Measurements from ENCODE around the gene PRKAB1. TPM values are rescaled to one million over a fixed set of nuclear protein-coding genes. Genes with fewer than 3 reads are reported as not detected.

The PRKAB1 gene
- total RNA-seq, 4 donors from 2014 or later: 18.2 to 32.0 (median 25.4) TPM

DNA sequence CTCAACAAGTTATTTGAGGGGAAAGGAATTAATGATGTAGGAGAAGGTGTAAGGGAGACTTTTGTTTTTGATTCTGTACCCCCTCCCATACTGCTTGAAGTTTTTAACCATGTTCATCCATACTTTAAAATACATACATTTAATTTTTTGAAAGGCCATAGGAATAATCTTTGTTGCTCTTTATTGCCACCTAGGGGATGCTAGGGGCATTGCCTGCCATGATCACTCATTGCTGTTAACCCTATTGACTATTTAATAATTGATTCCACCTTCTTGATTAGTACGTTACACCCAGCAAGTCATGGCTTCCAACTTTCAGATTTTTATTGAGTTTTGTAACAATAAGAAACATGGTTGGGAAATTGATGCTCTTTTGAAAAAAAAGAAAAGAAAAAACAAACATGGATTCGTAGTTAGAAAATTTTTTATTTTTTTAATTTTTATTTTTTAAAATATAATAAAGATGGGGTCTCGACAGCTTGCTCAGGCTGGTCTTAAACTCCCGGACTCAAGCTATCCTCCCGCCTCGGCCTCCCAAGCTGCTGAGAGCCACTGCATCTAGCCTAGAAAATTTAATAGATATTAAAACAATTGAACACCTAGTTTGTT lies 8.5 kb upstream of the PRKAB1 start:
- Histone ChIP-seq H3K4me1 (no peaks in the 10 kb centered on the region), H3K4me3 (no peak overlapping the region), H3K36me3 (no peaks in the 10 kb centered on the region), H3K27ac (replicated peaks in 1 of 4) (no peak overlapping the region), H3K9me3 (peaks cover 0 to 4% (median 0%) of the 10 kb centered on the region in 4 donors), H3K27me3 (no peaks in the 10 kb centered on the region)
- no peak for DNase-seq (ENCODE audit: extremely low spot score)
- intact Hi-C loops (cut with DNase I): no loop called here
- TF ChIP-seq, protein P1, sequence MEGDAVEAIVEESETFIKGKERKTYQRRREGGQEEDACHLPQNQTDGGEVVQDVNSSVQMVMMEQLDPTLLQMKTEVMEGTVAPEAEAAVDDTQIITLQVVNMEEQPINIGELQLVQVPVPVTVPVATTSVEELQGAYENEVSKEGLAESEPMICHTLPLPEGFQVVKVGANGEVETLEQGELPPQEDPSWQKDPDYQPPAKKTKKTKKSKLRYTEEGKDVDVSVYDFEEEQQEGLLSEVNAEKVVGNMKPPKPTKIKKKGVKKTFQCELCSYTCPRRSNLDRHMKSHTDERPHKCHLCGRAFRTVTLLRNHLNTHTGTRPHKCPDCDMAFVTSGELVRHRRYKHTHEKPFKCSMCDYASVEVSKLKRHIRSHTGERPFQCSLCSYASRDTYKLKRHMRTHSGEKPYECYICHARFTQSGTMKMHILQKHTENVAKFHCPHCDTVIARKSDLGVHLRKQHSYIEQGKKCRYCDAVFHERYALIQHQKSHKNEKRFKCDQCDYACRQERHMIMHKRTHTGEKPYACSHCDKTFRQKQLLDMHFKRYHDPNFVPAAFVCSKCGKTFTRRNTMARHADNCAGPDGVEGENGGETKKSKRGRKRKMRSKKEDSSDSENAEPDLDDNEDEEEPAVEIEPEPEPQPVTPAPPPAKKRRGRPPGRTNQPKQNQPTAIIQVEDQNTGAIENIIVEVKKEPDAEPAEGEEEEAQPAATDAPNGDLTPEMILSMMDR (IDR thresholded peaks at IDR 0.05): peak in 2 of 3 experiments; percentile 76 to 87
- TF ChIP-seq POLR2A (IDR thresholded peaks at IDR 0.05; ENCODE audit: low read depth): no peak
- WGBS: 45% methylated on average over 6 of the region's 6 CpGs

DNA sequence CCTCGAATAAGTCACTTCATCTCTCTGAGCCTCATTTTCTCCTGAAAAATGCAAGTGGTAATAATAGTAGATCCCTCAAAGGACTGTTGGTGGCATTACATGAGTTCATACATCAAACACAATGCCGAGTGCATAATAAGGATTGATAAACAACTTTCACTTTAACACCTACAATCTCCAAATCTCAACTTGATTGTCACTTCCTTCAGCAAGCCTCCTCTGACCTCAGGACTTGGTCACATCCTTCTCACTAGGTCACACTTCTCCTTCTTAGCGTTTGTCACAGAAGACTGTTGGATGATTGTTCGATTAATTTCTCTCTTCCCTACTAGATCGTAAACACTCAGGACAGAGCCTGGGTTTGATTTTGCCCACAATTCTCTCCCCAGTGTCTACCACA lies 7.9 kb upstream of the PRKAB1 start:
- DNase-seq (ENCODE audit: extremely low spot score): no peak
- TF ChIP-seq POLR2A (IDR thresholded peaks at IDR 0.05; ENCODE audit: low read depth) (no peak), EP300 (IDR thresholded peaks at IDR 0.05) (no peak), POLR2AphosphoS5 (IDR thresholded peaks at IDR 0.05) (no peak)
- TF ChIP-seq, protein P1 (IDR thresholded peaks at IDR 0.05): no peak
- no peak overlapping the region for H3K27ac ChIP-seq (replicated peaks in 1 of 4)
- intact Hi-C loops (cut with DNase I): loop anchor here (10.0 kb wide), 1 partner anchor 125 kb away; no protein-coding TSS in a partner anchor
- no peaks in the 10 kb centered on the region for H3K4me1 ChIP-seq
- 77% methylated on average over 5 of the region's 5 CpGs for WGBS
- no peaks in the 10 kb centered on the region for H3K27me3 ChIP-seq
- H3K9me3 ChIP-seq: no peaks in the 10 kb centered on the region
- no peak overlapping the region for H3K4me3 ChIP-seq
- H3K36me3 ChIP-seq: no peaks in the 10 kb centered on the region

DNA sequence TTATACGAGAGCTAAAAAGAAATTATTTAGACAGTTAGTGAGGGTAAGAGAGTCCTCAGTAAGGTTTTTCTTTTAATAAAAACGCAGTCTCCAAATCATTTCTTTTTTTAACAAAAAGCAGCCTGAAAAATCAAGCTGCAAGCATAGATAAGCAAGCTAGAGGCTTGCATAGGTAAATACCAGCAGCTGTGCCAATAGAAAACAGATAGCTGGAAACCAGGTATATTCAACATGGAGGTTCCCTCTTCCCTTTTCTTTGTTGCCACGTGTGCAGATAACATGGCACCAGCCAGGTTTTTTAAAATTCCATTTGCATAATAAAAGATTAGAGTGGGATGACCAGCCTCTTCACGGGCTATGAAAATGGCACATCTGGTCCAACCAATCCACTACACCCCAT lies 6.1 kb upstream of the PRKAB1 start:
- 69% methylated on average over 4 of the region's 4 CpGs for WGBS
- no peak for TF ChIP-seq EP300 (IDR thresholded peaks at IDR 0.05)
- no peaks in the 10 kb centered on the region for H3K27me3 ChIP-seq
- intact Hi-C loops (cut with DNase I): loop anchor here (10.0 kb wide), 1 partner anchor 123 kb away; no protein-coding TSS in a partner anchor
- no peaks in the 10 kb centered on the region for H3K36me3 ChIP-seq
- H3K9me3 ChIP-seq: no peaks in the 10 kb centered on the region
- H3K27ac ChIP-seq (replicated peaks in 1 of 4): no peak overlapping the region
- peaks cover under 1 to 10% (median 5%) of the 10 kb centered on the region in 4 donors for H3K4me1 ChIP-seq
- no peak for DNase-seq (ENCODE audit: extremely low spot score)
- H3K4me3 ChIP-seq: no peak overlapping the region

DNA sequence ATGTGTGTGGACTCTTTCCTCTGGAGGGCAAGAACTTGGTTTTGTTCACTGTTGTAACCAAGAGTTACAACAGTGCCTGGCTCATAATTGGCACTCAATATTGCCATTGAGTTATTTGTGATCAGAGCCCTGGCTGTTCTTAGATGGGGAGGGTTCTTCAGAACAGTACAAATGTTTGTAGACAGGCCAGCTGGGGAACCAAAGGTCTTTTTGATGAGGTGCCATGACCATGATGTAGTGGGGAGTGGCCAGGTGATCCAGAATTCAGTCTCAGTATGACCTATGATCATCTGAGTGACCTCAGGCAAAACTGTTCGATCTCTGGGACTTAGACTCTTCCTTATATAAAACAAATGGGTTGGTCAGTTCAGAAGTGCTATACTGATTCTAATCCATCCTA lies 3.3 kb upstream of the PRKAB1 start:
- intact Hi-C loops (cut with DNase I): loop anchor here (10.0 kb wide), 1 partner anchor 120 kb away; no protein-coding TSS in a partner anchor
- WGBS: 93% methylated on average over 1 of the region's 1 CpG
- TF ChIP-seq POLR2AphosphoS5 (IDR thresholded peaks at IDR 0.05): no peak
- TF ChIP-seq EP300 (IDR thresholded peaks at IDR 0.05): no peak
- no peak for TF ChIP-seq POLR2A (IDR thresholded peaks at IDR 0.05; ENCODE audit: low read depth)
- TF ChIP-seq, protein P1 (IDR thresholded peaks at IDR 0.05): no peak
- no peak for DNase-seq (ENCODE audit: extremely low spot score)
- Histone ChIP-seq H3K36me3 (no peaks in the 10 kb centered on the region), H3K9me3 (no peaks in the 10 kb centered on the region), H3K27me3 (no peaks in the 10 kb centered on the region), H3K4me3 (no peak overlapping the region), H3K27ac (replicated peaks in 1 of 4) (no peak overlapping the region), H3K4me1 (peaks cover 17 to 29% (median 26%) of the 10 kb centered on the region in 4 donors)

DNA sequence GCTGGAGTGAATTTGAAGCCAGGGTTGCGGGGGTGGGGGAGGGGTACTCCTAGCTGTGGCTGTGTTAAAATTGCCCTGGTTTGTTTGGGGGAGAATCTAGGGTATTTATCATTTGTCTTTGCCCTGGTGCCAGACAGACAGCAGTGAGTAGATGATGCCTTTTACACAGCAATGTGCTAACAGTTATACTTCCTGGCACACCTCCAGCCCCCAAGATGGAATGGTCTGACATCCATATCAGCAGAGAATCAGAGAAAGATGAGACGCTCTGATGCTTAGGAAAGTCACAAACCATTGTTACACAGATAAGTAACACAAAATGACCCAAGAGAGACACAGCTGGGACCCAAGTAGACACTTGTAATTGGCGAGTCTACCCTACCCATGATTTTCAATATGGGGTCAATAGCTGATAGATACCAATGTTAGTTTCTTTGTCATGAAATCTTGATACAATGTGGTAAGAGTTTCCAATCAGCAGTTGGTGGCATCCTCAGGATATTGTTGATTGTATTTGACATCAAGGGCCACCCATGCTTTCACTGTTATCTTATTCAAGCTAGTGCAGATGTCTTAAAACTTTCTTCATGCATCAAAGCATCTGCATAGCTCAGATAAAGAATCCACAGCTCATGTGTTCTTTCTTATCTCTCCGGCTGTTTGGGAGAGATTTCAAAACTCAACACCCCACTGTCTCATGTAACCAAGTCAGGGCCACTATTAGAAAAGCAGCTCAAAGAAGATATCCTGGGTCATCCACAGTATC lies 2.6 kb upstream of the PRKAB1 start:
- intact Hi-C loops (cut with DNase I): loop anchor here (10.0 kb wide), 1 partner anchor 119 kb away; no protein-coding TSS in a partner anchor
- Histone ChIP-seq H3K36me3 (no peaks in the 10 kb centered on the region), H3K27ac (replicated peaks in 1 of 4) (no peak overlapping the region), H3K9me3 (no peaks in the 10 kb centered on the region), H3K27me3 (no peaks in the 10 kb centered on the region), H3K4me1 (peaks cover 20 to 36% (median 33%) of the 10 kb centered on the region in 4 donors), H3K4me3 (no peak overlapping the region)
- WGBS: 90% methylated on average over 4 of the region's 4 CpGs
- no peak for TF ChIP-seq EP300 (IDR thresholded peaks at IDR 0.05)
- no peak for DNase-seq (ENCODE audit: extremely low spot score)
